D721Med (cell line): Measurements from ENCODE around the gene NOPCHAP1.

Source experiments
- DNase-seq: peaks from one replicate; pipeline ENCODE4 v3.0.0; 2011; ENCODE audit warnings: low spot score; ENCODE audit not compliant: insufficient read length
- FAIRE-seq: peaks from 2 replicates; lab custom pipeline; 2011; peaks lifted over from hg19 to GRCh38; lab: Jason Lieb, UNC
- TF ChIP-seq, protein P1 (sequence below): IDR thresholded peaks from 2 replicates; pipeline ENCODE4 v1.5.1; 2012; ENCODE audit warnings: mild to moderate bottlenecking, control low read depth; ENCODE audit not compliant: insufficient read depth; ENCODE audit errors: missing control alignments

Gene NOPCHAP1

DNA sequence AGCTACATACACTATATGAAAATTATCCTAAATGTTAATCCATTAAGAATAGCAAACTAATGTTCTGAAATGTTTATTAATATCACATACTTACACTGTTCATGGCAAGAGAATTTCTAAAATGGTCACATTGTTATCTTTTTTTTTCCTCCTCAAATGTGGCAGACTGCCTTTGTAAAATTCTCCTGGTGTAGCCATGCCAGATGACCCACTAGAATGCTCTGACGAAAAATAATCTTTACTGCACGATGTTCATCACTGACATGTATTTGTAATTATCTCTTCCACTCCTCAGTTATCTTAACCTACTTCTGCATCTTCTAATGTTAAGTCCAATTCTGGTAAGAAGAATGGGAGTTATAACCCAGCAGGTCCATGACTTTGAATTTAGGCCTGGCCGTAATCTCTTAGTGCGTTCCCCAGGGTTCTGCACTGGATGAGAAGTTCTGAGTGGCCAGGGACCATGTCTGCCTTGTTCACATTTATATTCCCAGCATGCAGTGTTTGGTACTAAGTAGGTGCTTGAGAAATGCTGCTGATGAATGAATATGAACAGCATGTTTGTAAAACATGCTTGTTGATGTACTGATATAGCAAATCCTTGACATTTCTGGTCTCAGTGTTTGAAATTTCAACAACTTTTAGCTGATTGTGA lies 46.7 kb downstream of the NOPCHAP1 start:
- DNase-seq = no peak
- no peak for FAIRE-seq
- TF ChIP-seq, protein P1, sequence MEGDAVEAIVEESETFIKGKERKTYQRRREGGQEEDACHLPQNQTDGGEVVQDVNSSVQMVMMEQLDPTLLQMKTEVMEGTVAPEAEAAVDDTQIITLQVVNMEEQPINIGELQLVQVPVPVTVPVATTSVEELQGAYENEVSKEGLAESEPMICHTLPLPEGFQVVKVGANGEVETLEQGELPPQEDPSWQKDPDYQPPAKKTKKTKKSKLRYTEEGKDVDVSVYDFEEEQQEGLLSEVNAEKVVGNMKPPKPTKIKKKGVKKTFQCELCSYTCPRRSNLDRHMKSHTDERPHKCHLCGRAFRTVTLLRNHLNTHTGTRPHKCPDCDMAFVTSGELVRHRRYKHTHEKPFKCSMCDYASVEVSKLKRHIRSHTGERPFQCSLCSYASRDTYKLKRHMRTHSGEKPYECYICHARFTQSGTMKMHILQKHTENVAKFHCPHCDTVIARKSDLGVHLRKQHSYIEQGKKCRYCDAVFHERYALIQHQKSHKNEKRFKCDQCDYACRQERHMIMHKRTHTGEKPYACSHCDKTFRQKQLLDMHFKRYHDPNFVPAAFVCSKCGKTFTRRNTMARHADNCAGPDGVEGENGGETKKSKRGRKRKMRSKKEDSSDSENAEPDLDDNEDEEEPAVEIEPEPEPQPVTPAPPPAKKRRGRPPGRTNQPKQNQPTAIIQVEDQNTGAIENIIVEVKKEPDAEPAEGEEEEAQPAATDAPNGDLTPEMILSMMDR = no peak

GRCh38 chr12:105033851-105034250 lies 47.7 kb downstream of the NOPCHAP1 start:
- no peak for FAIRE-seq
- TF ChIP-seq, protein P1 = no peak
- no peak for DNase-seq
